GM21360 (cell line): Measurements from ENCODE around the gene BEND6.
A peak's percentile ranks its signal among the peaks of the same experiment; 100 is the strongest.
"Not testable (repeated sequence)": the region's sequence is repeated elsewhere in the genome, so short reads cannot be mapped to it uniquely, and the experiment has no call there.

Experiments used
- ATAC-seq: cut with Tn5 transposase; IDR thresholded peaks from one replicate; pipeline ENCODE4 v1.9.1; 2021; ENCODE audit warnings: mild to moderate bottlenecking, moderate library complexity; ENCODE audit not compliant: unreplicated experiment

BEND6 gene

GRCh38 chr6:57026001-57026400 lies 71.1 kb downstream of the BEND6 start:
- no peak for ATAC-seq

DNA sequence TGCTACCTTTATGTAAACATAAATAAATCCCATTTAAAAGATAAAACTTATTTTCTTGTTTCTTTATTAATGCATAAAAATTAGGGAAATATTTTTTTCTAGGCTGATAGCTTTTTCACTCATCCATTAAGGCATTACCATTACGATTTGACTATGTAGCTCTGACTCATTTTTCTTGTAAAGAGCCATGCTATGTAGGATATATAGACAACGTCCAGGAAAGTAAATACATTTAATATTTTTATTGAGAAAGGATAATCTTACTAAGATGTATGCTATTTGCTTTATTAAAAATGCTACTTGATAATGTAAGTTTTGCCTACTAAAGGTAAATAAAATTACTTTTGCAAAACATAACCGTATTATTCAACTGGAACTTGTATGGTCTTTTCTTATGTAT lies 72.4 kb downstream of the BEND6 start:
- ATAC-seq: no peak

DNA sequence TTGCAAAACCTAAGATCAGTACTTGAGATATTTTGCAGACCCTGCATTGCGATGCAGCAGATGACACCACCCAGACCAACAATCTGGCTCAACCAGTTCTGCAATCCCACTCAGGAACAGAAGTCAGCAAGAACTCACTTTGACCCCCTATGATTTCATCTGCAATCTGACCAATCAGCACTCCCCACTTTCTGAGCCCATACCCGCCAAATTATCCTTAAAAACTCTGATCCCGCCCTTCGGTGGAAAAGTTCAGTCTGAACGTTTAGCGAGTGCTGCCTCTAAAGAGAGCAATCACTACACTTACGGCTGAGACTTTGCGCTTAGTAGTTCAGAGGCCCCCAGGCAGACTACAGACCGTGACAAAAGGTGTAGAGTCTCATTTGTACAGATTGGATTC lies 74.3 kb downstream of the BEND6 start:
- no peak for ATAC-seq

DNA sequence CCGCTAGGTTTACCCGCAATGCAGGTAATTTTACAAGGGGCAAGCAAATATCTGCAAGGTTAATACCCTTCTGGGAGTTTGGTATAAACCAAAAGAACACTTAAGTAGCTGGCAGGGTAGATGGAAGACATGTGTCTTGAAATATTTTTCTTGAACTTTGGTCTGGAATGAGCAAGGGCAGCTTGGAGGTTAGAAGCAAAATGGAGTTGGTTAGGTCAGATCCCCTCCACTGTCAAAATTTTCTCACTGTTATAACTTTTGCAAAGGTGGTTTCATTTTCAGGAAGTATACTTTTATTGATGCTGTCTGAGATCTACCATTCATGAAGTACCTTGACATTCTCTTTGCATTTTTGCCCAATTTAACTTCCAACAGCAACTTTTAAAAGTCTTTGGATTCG lies 78.3 kb downstream of the BEND6 start:
- no peak for ATAC-seq

GRCh38 chr6:57035549-57035948 lies 80.6 kb downstream of the BEND6 start:
- ATAC-seq: no peak

DNA sequence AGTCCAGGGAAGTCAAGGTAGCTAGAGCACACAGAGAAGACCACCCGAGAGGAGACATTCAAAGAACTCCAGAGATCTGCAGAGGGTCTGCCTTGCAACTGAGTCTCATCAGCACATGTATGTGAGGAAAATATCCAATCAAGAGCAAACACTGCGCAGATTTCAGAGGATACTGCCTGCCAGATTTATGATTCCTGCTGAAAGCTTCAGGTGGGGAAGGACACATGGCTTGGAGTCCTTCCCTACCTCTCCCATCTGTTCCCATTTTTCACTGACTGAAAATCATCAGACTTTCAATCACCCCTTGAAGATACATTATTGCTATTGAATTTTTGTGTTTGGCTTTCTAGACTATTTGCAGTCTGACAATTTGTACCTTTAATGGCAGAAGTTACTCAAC lies 84.0 kb downstream of the BEND6 start:
- ATAC-seq: no peak

DNA sequence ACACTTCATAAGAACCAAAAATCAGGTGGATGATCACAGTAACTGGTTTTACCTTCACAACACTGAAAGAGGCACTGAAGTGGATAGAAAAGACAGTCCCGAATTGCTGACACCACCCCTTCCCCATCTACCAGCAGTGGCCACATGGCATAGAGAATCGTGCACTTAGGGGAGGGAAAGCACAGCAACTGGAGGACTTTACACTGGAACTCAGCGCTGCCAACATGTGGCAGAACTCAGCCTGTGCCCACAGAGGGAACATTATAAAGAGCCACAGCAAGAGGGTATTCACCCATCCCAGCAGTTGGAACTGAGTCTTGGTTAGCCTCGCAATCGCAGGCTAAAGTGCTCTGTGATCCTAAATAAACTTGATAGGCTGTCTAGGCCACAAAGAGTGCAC lies 85.1 kb downstream of the BEND6 start:
- no peak for ATAC-seq

DNA sequence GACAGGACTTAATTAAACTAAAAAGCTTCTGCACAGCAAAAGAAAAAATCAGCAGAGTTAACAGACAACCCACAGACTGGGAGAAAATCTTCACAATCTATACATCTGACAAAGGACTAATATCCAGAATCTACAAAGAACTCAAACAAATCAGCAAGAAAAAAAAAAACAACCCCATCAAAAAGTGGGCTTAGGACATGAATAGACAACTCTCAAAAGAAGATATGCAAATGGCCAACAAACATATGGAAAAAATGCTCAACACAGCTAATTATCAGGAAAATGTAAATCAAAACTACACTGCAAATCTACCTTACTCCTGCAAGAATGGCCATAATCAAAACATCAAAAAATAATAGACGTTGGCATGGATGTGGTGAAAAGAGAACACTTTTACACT lies 89.2 kb downstream of the BEND6 start:
- ATAC-seq: not testable (repeated sequence)

GRCh38 chr6:57044568-57044967 lies 89.7 kb downstream of the BEND6 start:
- no peak for ATAC-seq

DNA sequence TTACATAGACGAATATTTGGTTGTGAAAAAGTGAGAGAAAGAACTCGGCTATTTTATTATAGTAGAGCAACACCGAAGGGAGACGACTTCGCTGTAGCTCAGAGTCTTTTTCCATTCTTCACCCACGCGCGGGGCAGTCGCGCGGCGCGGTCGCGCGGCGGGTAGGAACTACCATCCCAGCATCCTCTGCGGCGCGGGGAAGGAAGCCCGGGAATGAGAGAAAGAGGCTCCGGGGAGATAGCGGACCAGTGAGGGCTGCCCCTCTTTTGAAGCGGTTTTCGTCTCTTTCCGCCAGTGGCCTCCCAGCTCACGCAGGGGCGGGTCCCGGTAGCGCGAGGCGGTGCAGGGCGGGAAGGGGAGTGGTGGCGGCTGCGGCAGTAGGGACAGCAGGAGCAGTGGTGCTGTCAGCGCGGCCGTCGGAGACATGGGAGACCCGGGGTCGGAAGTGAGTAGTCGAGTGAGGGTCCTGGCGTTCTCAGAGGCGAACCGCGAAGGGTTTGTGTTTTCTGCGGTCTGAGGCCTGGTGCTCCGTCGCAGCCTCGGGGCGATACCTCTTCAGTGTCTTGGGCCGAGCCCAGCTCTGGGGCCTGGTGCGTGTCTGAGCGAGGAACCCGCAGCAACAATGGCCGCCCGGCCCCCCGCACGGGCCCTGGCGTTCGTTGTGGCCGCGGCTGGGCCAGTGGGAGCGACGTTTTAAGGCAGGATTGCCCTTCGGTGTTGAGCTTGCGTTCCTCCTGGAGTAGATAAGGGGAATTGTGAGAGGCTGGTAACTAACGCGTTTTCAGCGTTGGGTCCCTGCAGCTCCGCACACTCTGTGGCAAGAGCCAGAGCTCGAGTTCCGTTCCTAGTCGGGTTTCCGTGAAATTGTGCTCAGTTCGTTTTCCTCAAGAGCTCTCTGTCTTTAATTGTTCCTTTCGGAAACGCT lies 91.7 kb downstream of the BEND6 start, which contains the start of gene KIAA1586:
KIAA1586 (plus strand) TSS at position 362 of the 925 bp plus-strand sequence; CDS start at position 425, 63 bp downstream.
- ATAC-seq: peak; percentile 96

GRCh38 chr6:57047257-57047585 lies 92.3 kb downstream of the BEND6 start:
- ATAC-seq: peak; percentile 18

- ATAC-seq: not testable (repeated sequence)
Measured at GRCh38 chr6:57047859-57048258, 93.0 kb downstream of the BEND6 start.

DNA sequence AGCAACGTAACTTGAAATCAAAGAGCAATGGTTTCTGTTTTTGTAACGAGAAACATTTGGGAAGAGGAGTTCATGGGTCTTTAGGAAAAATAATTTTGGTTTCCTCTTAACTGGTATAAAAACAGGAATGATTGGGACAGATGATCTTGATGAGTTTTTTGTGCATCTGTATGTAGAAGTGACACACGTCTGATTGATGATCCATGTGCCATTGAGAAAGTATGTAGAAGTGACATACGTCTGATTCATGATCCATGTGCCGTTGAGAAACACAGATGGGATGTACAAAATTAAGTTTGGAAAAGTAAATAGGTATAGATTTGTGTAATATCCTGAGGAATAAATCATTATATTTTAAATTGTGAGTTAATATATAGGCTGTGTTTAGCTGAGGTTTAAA lies 93.7 kb downstream of the BEND6 start:
- no peak for ATAC-seq

- no peak for ATAC-seq
Measured at GRCh38 chr6:57063847-57064246, 108.9 kb downstream of the BEND6 start.

DNA sequence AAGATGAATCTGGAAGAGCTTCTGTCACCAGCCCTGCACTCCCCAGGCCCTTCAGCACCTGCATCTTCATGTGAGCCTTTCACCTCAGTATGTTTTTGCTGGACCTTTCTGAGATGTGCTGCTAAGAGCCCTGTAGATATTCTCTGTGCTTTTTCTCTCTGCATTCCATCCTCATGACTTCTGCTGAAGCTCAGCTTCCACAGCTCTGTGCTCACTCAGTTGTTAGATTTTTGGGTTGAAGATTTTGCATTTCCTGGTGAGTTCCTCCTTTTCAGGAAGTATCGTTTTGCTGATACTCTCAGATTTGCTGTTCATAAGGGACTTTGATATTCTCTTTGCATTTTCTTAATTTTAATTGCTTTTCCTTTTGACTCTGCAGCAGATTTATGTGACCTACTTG lies 109.9 kb downstream of the BEND6 start:
- no peak for ATAC-seq

DNA sequence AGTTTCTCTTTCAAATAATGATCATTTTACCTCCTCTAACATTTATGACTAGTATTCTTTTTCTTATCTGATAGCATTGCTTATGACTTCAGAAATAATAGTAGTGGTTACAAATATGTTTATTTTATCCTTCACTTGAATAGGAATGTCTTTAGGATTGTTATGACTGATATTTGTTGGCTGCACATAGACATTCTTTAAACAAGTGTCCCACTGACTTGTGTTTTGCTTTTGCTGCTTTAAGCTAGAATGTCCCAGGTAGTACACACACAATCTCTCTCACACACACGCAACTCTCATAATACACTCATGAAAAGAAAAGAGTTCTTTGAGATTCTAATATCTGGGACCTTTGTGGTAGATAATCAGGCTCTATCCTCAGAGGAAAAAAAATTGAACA lies 113.2 kb downstream of the BEND6 start:
- no peak for ATAC-seq

GRCh38 chr6:57069228-57069627 lies 114.3 kb downstream of the BEND6 start:
- no peak for ATAC-seq

DNA sequence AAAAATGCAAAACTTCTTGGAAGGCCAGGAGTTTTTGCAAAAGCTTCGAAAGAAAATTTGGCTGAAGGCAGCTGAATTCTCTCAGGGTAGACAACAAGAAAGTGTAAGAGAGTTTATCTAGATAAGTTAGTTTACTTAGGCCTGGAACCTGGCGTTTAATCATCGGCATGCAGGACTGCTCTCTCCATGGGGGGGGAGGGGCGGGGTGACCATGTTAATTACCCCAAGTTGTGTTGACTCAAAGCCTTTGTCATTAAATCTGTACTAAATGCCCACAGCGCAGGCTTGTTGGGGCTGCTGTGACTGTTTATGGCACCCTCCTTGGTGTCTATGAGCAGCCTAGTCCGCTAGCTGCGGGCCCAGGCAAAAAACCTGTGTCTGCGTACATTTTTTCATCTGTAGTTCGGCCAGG lies 115.0 kb downstream of the BEND6 start:
- ATAC-seq: no peak

GRCh38 chr6:57072108-57072507 lies 117.2 kb downstream of the BEND6 start:
- ATAC-seq: no peak

GRCh38 chr6:57074383-57074782 lies 119.5 kb downstream of the BEND6 start:
- ATAC-seq: no peak

DNA sequence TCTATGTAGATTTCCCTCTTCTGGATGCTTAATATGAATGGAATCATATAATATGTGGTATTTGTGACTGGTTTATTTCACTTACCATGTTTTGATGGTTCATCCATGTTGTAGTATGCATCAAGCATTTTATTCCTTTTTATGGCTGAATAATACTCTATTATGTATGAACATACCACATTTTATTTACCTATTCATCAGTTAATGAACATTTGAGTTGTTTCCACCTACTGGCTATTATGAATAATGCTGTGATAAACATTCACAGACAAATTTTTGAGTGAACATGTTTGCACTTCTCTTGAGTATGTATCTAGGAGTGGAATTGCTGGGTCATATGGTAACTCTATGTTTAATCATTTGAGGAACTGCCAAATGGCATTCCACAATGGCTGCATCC lies 120.2 kb downstream of the BEND6 start:
- no peak for ATAC-seq
